A549 (cell line): ENCODE measurements around the gene F8A3.

Source experiments
- BHLHE40 ChIP-seq: IDR thresholded peaks from 2 replicates; pipeline ENCODE4 v1.6.1; 2012; ENCODE audit warnings: low read depth, low read length, inconsistent platforms
- POLR2A ChIP-seq: IDR thresholded peaks from 2 replicates; pipeline ENCODE4 v1.6.1; 2012; ENCODE audit warnings: mild to moderate bottlenecking, low read length
- RCOR1 ChIP-seq: fragments of 150-350 bp; IDR thresholded peaks from 2 replicates; pipeline ENCODE4 v1.6.1; 2014; ENCODE audit warnings: antibody characterized with exemption, low read length, low read depth
- TF ChIP-seq, protein P1 (sequence below): fragments of >200 bp; sonication (Bioruptor Twin); formaldehyde crosslinking; IDR thresholded peaks from 3 replicates; pipeline ENCODE4 v1.5.1; 2016
- TF ChIP-seq, protein P2 (sequence below): IDR thresholded peaks from 2 replicates; pipeline ENCODE4 v1.6.1; 2012; ENCODE audit warnings: low read depth, borderline replicate concordance

DNA sequence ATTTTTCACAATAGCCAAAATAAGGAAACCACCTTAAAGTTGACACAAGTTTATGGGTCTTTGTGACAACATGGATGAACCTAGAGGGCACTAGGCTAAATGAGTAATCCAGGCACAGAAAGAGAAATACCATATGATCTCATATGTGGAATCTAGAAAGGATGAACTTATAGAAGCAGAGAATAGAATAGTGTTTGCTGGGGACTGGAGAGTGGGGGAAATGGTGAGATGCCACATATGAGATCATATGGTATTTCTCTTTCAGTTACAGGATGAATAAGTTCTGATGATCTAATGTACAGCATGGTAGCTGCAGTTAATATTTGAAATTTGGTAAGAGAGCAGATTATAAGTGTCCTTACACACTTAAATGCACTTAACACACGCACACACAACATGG is 40.7 kb downstream of the F8A3 start:
- TF ChIP-seq BHLHE40 (no peak), POLR2A (no peak), RCOR1 (no peak)
- TF ChIP-seq, protein P1, sequence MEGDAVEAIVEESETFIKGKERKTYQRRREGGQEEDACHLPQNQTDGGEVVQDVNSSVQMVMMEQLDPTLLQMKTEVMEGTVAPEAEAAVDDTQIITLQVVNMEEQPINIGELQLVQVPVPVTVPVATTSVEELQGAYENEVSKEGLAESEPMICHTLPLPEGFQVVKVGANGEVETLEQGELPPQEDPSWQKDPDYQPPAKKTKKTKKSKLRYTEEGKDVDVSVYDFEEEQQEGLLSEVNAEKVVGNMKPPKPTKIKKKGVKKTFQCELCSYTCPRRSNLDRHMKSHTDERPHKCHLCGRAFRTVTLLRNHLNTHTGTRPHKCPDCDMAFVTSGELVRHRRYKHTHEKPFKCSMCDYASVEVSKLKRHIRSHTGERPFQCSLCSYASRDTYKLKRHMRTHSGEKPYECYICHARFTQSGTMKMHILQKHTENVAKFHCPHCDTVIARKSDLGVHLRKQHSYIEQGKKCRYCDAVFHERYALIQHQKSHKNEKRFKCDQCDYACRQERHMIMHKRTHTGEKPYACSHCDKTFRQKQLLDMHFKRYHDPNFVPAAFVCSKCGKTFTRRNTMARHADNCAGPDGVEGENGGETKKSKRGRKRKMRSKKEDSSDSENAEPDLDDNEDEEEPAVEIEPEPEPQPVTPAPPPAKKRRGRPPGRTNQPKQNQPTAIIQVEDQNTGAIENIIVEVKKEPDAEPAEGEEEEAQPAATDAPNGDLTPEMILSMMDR = no peak
- TF ChIP-seq, protein P2, sequence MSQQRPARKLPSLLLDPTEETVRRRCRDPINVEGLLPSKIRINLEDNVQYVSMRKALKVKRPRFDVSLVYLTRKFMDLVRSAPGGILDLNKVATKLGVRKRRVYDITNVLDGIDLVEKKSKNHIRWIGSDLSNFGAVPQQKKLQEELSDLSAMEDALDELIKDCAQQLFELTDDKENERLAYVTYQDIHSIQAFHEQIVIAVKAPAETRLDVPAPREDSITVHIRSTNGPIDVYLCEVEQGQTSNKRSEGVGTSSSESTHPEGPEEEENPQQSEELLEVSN = no peak
